HepG2 (cell line): ENCODE results near the gene ZNF771. TPM values are rescaled to one million over a fixed set of nuclear protein-coding genes. Genes with fewer than 3 reads are reported as not detected.

Source experiments
- AGO1 ChIP-seq: fragments of 200-400 bp; formaldehyde crosslinking; IDR thresholded peaks from 2 replicates; pipeline ENCODE4 v1.6.1; 2017; ENCODE audit warnings: mild to moderate bottlenecking, low read depth, low read length, moderate library complexity; ENCODE audit not compliant: poor library complexity, severe bottlenecking
- BRF2 ChIP-seq: sonication (generic); formaldehyde crosslinking; IDR thresholded peaks from 2 replicates; pipeline ENCODE4 v1.8.1; 2022; ENCODE audit warnings: mild to moderate bottlenecking, missing genetic modification reagents
- FOXJ3 ChIP-seq: sonication (generic); formaldehyde crosslinking; IDR thresholded peaks from 2 replicates; pipeline ENCODE4 v1.4.0; 2020; ENCODE audit warnings: missing genetic modification reagents, mild to moderate bottlenecking, borderline replicate concordance
- PRDM10 ChIP-seq: sonication (generic); formaldehyde crosslinking; IDR thresholded peaks from 2 replicates; pipeline ENCODE4 v1.4.0; 2020; ENCODE audit warnings: low read depth, missing genetic modification reagents
- RBFOX2 ChIP-seq: fragments of 200-400 bp; formaldehyde crosslinking; IDR thresholded peaks from 2 replicates; pipeline ENCODE4 v1.6.1; 2017; ENCODE audit warnings: low read depth, mild to moderate bottlenecking, low read length
- SKI ChIP-seq: fragments of 450-650 bp; IDR thresholded peaks from one replicate; pipeline ENCODE4 v1.6.1; 2018; ENCODE audit warnings: mild to moderate bottlenecking; ENCODE audit not compliant: partially characterized antibody
- SP2 ChIP-seq: sonication (generic); formaldehyde crosslinking; IDR thresholded peaks from 2 replicates; pipeline ENCODE4 v1.5.1; 2020; ENCODE audit warnings: mild to moderate bottlenecking, missing genetic modification reagents
- ZHX2 ChIP-seq, 2 experiments: sonication (generic) in 1 of 2; formaldehyde crosslinking in 1 of 2; IDR thresholded peaks; 2 replicates each; pipeline versions ENCODE4 v1.6.1 to v1.9.0; 2014 to 2022; ENCODE audit warnings: antibody characterized with exemption in 1 of 2, borderline replicate concordance in 1 of 2, inconsistent platforms in 1 of 2, low read depth in 1 of 2, missing genetic modification reagents in 1 of 2
- ZNF558 ChIP-seq: sonication (generic); formaldehyde crosslinking; IDR thresholded peaks from 2 replicates; pipeline ENCODE4 v1.9.0; 2022; ENCODE audit warnings: mild to moderate bottlenecking, missing genetic modification reagents, borderline replicate concordance
- ZNF567 ChIP-seq: sonication (generic); formaldehyde crosslinking; IDR thresholded peaks from 2 replicates; pipeline ENCODE4 v1.8.1; 2023; ENCODE audit warnings: mild to moderate bottlenecking, missing genetic modification reagents, borderline replicate concordance
- ZNF709 ChIP-seq: sonication (generic); formaldehyde crosslinking; IDR thresholded peaks from 2 replicates; pipeline ENCODE4 v1.5.0; 2020; ENCODE audit warnings: mild to moderate bottlenecking, missing genetic modification reagents
- ZNF713 ChIP-seq: sonication (generic); formaldehyde crosslinking; IDR thresholded peaks from 2 replicates; pipeline ENCODE4 v1.4.0; 2020; ENCODE audit warnings: mild to moderate bottlenecking, missing genetic modification reagents
- ZNF773 ChIP-seq: sonication (generic); formaldehyde crosslinking; IDR thresholded peaks from 2 replicates; pipeline ENCODE4 v1.4.0; 2020; ENCODE audit warnings: missing genetic modification reagents, borderline replicate concordance
- ZNF891 ChIP-seq: sonication (generic); formaldehyde crosslinking; IDR thresholded peaks from 2 replicates; pipeline ENCODE4 v1.5.0; 2020; ENCODE audit warnings: mild to moderate bottlenecking, missing genetic modification reagents
- polyA plus RNA-seq, 8 experiments: library from polyadenylated mRNA; depleted of rRNA in 3 of 8; stranded (reverse) in 7 of 8; unstranded in 1 of 8; fragments of >200 nt; fragmentation: Illumina TruSeq in 4 of 8; extraction: Trizol in 4 of 8; gene quantifications; 2 replicates each; pipeline versions ENCODE4 v1.2.1 to v1.2.3, GENCODE V29; 2011 to 2016; ENCODE audit warnings: low read depth in 4 of 8, missing spikeins in 1 of 8, mixed read lengths in 1 of 8; ENCODE audit not compliant: insufficient read depth in 1 of 8
- total RNA-seq, 5 experiments: library from RNA; depleted of rRNA; stranded (reverse); fragments of >200 nt; fragmentation: Illumina TruSeq; extraction: Trizol; gene quantifications; 2 replicates each; pipeline ENCODE4 v1.2.3, GENCODE V29; 2016; ENCODE audit warnings: low read depth in 1 of 5

The ZNF771 gene
- total and polyA plus RNA-seq, 2 of the 13 experiments (the other 11 are each of a cell fraction or from before 2014, with no cell fraction given), result 5.0 to 11.8 TPM

GRCh38 chr16:30395155-30395991 is 12.0 kb upstream of the ZNF771 start, which contains the start of gene ZNF48 (continued):
- peak; percentile 80 for TF ChIP-seq ZNF567
- TF ChIP-seq BRF2 (CRISPR knock-in tag), result peak; percentile 49; the same call in 1 of the 2 replicates
- TF ChIP-seq ZNF713 (CRISPR knock-in tag), result no peak
- TF ChIP-seq ZNF709 (CRISPR knock-in tag), result no peak
- TF ChIP-seq SP2, result peak; percentile 78
- peak; percentile 38 for TF ChIP-seq AGO1
- peak; percentile 39; the same call in 1 of the 2 replicates for TF ChIP-seq ZHX2 (IDR thresholded peaks at IDR 0.05; ENCODE audit: low read depth)
- peak; percentile 48; the same call in 1 of the 2 replicates for TF ChIP-seq ZHX2 (CRISPR knock-in tag; IDR thresholded peaks at IDR 0.05; ENCODE audit: borderline replicate concordance)
- TF ChIP-seq ZNF773, result no peak
- no peak for TF ChIP-seq FOXJ3 (CRISPR knock-in tag)
- peak; percentile 92 for TF ChIP-seq ZNF891
- TF ChIP-seq PRDM10 (CRISPR knock-in tag), result no peak
- TF ChIP-seq SKI, result peak; percentile 91
- TF ChIP-seq ZNF558 (CRISPR knock-in tag), result peak; percentile 88
- TF ChIP-seq RBFOX2, result peak; percentile 92
